Measurements from ENCODE around the gene MBTPS1. TPM values are rescaled to one million over a fixed set of nuclear protein-coding genes. Genes with fewer than 3 reads are reported as not detected.

The MBTPS1 gene
- total and polyA plus RNA-seq, 9 of the 15 experiments (the other 6 are each of a cell fraction or from before 2014, with no cell fraction given) = 2.8 to 57.6 (median 43.8) TPM

GRCh38 chr16:84141143-84141670, 24.5 kb upstream of the MBTPS1 start (continued):
- TF ChIP-seq, protein P1, sequence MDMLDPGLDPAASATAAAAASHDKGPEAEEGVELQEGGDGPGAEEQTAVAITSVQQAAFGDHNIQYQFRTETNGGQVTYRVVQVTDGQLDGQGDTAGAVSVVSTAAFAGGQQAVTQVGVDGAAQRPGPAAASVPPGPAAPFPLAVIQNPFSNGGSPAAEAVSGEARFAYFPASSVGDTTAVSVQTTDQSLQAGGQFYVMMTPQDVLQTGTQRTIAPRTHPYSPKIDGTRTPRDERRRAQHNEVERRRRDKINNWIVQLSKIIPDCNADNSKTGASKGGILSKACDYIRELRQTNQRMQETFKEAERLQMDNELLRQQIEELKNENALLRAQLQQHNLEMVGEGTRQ (CRISPR knock-in tag; IDR thresholded peaks at IDR 0.05) = no peak
- TF ChIP-seq POLR2AphosphoS5 (IDR thresholded peaks at IDR 0.05; ENCODE audit: control insufficient read depth, insufficient read depth, low read depth, low read length) (peak; percentile 59; the same call in 1 of the 2 replicates), DACH1 (IDR thresholded peaks at IDR 0.05; ENCODE audit: partially characterized antibody) (peak; percentile 18), TCF3 (CRISPR knock-in tag; IDR thresholded peaks at IDR 0.05) (peak; percentile 75), CTCFL (IDR thresholded peaks at IDR 0.05; ENCODE audit: borderline replicate concordance, insufficient read depth, low read depth, low read length, poor library complexity, severe bottlenecking) (peak; percentile 3), NEUROD1 (IDR thresholded peaks at IDR 0.05; ENCODE audit: borderline replicate concordance, low read depth, low read length, partially characterized antibody) (no peak), BHLHE40 (IDR thresholded peaks at IDR 0.05; ENCODE audit: low read length) (peak; percentile 89), PKNOX1 (IDR thresholded peaks at IDR 0.05) (peak; percentile 52), ZNF124 (CRISPR knock-in tag; IDR thresholded peaks at IDR 0.05) (no peak), HDAC3 (IDR thresholded peaks at IDR 0.05; ENCODE audit: borderline replicate concordance, partially characterized antibody) (no peak), KDM1A (IDR thresholded peaks at IDR 0.05) (peak; percentile 83 to 84), ZSCAN29 (IDR thresholded peaks at IDR 0.05) (no peak), ZNF695 (CRISPR knock-in tag; IDR thresholded peaks at IDR 0.05) (no peak), DMBX1 (CRISPR knock-in tag; IDR thresholded peaks at IDR 0.05; ENCODE audit: borderline replicate concordance) (peak; percentile 51; the same call in 1 of the 2 replicates), TAL1 (IDR thresholded peaks at IDR 0.05) (peak; percentile 76; the same call in 1 of the 2 replicates)
- TF ChIP-seq, protein P2, sequence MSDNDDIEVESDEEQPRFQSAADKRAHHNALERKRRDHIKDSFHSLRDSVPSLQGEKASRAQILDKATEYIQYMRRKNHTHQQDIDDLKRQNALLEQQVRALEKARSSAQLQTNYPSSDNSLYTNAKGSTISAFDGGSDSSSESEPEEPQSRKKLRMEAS (CRISPR knock-in tag; IDR thresholded peaks at IDR 0.05) = peak; percentile 93
- TF ChIP-seq, protein P3, sequence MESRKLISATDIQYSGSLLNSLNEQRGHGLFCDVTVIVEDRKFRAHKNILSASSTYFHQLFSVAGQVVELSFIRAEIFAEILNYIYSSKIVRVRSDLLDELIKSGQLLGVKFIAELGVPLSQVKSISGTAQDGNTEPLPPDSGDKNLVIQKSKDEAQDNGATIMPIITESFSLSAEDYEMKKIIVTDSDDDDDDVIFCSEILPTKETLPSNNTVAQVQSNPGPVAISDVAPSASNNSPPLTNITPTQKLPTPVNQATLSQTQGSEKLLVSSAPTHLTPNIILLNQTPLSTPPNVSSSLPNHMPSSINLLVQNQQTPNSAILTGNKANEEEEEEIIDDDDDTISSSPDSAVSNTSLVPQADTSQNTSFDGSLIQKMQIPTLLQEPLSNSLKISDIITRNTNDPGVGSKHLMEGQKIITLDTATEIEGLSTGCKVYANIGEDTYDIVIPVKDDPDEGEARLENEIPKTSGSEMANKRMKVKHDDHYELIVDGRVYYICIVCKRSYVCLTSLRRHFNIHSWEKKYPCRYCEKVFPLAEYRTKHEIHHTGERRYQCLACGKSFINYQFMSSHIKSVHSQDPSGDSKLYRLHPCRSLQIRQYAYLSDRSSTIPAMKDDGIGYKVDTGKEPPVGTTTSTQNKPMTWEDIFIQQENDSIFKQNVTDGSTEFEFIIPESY (CRISPR knock-in tag; IDR thresholded peaks at IDR 0.05) = peak; percentile 84; the same call in 1 of the 2 replicates
- TF ChIP-seq, protein P4, sequence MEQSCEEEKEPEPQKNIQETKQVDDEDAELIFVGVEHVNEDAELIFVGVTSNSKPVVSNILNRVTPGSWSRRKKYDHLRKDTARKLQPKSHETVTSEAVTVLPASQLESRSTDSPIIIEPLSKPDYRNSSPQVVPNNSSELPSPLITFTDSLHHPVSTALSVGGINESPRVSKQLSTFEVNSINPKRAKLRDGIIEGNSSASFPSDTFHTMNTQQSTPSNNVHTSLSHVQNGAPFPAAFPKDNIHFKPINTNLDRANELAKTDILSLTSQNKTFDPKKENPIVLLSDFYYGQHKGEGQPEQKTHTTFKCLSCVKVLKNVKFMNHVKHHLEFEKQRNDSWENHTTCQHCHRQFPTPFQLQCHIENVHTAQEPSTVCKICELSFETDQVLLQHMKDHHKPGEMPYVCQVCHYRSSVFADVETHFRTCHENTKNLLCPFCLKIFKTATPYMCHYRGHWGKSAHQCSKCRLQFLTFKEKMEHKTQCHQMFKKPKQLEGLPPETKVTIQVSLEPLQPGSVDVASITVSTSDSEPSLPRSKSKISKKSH (CRISPR knock-in tag; IDR thresholded peaks at IDR 0.05) = no peak
- TF ChIP-seq, protein P5, sequence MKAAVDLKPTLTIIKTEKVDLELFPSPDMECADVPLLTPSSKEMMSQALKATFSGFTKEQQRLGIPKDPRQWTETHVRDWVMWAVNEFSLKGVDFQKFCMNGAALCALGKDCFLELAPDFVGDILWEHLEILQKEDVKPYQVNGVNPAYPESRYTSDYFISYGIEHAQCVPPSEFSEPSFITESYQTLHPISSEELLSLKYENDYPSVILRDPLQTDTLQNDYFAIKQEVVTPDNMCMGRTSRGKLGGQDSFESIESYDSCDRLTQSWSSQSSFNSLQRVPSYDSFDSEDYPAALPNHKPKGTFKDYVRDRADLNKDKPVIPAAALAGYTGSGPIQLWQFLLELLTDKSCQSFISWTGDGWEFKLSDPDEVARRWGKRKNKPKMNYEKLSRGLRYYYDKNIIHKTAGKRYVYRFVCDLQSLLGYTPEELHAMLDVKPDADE (conservative IDR thresholded peaks at IDR 0.05; ENCODE audit: control insufficient read depth, low read depth, low read length) = peak; percentile 31; the same call in 1 of the 2 replicates
